ENCODE measurements around the gene DDB1.

Gene DDB1

DNA sequence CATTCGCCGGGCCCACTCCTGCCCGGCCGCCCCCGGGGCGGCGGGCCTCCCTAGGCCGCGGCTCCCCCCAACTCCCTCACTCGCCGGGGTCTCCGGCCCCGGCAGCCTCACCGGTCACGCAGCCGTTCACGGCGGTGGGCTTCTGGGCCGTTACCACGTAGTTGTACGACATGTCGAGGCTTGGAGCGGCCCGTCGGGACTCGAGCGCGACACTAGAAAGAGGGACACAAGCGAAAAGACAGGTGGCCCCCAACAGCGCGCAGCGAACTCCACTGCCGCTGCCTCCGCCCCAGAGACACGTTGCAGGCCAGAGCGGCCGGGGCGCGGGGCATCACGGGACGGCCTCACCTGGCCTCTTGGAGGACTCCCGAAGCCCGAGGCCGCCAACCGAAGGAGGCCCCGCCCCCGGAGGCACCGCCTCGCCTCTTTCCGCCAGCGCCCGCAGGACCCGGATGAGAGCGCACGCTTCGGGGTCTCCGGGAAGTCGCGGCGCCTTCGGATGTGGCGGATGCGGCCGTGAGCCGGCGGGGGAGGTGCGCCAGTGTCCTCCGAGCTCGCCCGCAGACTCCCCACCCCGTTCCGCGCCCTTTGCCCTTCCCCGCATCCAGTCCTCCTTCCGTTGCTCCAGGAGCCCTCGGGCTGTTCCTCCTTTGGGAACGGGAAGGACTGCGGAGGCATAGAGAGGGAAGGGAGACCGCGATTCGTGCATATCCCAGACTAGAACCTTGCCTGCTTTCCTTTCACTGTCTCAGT, at the start of gene DDB1, which contains the start of gene TKFC:
Gene DDB1 (minus strand): TSS at position 309 of the 753 bp plus-strand sequence. CDS start 137 bp downstream, at position 172.
Gene TKFC (plus strand): TSS at position 432 of the 753 bp plus-strand sequence. CDS start 1,501 bp downstream, outside the sequence.
- DNase-seq, result peak; percentile 95

- no peak for DNase-seq
Observed at GRCh38 chr11:61380884-61381283, 48.0 kb upstream of the DDB1 start.

GRCh38 chr11:61378713-61379313, 45.9 kb upstream of the DDB1 start:
- no peak for DNase-seq

GRCh38 chr11:61377461-61378160, 44.7 kb upstream of the DDB1 start:
- DNase-seq, result no peak

DNA sequence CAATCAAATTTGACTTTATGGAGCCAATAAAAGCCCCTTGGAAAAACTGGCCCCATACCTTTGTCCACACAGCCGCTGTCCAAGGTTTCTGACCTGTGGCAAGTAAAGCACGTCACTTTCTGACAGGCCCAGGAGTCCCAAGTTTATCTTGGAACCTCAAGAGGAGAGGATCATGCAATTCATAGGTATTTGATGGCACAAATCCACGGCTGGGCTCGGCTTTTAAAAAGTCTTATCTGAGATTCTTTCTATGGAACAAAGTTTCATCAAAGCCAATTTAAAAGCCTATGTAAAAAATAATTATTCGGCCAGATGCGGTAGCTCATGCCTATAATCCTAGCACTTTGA, 42.8 kb upstream of the DDB1 start:
- DNase-seq, result no peak

GRCh38 chr11:61372659-61373420, 39.9 kb upstream of the DDB1 start:
- no peak for DNase-seq

GRCh38 chr11:61370349-61371005, 37.6 kb upstream of the DDB1 start:
- DNase-seq, result no peak

DNA sequence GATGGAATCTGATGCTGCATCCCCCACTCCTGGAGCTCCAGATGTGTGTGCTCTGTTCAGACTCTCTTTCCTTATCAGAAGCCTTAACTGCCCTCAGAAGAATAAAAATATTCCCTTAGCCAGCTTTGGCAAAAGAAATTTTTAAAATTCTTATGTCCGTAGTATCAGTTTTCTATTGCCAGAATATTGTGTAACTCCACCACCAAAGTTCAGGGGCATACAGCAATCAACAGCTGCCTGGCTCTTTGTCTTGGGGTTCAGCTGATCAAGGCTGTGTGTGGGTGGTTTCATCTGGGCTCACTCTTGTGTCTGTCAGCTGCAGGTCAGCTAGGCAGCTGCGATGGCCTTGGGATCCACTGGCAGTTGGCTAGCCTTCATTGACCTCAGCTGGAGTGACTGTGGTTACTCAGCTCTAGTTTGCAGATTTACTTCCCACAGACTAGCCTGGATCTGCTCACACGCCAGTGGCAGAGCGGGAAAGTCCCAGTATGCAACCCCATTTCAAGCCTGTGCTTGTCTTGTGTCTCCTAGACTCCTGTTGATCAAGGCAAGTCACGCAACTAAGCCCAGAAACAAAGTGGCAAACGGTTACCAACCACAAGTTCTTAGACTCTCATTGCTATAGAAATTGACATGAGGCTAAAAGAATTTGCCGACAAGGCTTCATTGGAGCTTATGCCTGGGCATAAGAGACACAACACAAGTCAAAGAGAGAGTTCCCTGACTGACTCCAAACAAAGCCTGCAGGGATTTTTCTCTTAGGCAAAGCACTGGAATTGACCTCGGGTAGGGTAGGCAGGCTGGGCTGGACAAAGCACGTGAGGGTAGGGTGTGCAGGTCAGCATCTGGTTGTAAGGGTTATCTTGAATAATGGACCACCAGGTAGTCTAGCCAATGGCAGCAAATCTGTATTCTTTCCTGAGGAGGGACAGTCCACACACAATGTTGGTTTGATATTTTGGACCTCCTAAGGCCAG, 36.8 kb upstream of the DDB1 start:
- no peak for DNase-seq

- no peak for DNase-seq
Observed at GRCh38 chr11:61368646-61369045, 35.7 kb upstream of the DDB1 start.

DNA sequence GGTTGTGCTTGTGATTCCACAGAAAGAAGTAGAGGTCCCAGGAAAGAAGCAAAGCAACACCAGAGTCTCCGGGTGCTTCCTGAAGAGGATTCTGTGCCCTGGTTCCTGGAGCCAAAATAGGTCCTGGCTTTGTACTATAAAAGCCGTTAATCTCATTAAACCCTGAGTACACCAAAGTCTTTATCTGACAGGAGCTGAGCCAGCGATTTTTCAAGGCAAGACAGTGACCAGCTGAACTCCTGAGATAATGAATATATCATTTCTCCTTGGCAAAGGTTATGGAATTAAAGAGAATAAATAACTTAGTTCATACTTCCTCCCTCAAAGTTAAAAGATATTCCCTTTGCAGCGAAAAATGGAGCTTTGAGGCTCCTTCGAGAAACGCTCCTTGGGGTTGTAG, 34.5 kb upstream of the DDB1 start:
- no peak for DNase-seq

GRCh38 chr11:61364012-61364675, 31.2 kb upstream of the DDB1 start:
- no peak for DNase-seq

DNA sequence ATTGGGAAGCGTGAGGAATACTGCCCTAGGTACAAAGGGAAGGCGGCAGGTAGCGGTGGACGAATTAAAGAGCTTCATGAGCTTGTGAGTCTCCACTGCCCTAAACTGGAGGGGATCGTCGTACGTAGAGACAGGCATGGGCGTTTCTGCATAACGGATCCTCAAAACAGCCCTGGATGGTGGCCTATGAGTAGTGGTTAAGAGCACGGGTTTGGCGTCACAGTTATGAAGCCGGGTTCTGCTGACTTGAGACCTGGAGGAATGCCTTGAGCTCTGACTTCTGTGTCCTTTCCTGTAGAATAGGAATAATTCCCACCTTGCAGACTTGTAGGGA, 29.6 kb upstream of the DDB1 start:
- no peak for DNase-seq

DNA sequence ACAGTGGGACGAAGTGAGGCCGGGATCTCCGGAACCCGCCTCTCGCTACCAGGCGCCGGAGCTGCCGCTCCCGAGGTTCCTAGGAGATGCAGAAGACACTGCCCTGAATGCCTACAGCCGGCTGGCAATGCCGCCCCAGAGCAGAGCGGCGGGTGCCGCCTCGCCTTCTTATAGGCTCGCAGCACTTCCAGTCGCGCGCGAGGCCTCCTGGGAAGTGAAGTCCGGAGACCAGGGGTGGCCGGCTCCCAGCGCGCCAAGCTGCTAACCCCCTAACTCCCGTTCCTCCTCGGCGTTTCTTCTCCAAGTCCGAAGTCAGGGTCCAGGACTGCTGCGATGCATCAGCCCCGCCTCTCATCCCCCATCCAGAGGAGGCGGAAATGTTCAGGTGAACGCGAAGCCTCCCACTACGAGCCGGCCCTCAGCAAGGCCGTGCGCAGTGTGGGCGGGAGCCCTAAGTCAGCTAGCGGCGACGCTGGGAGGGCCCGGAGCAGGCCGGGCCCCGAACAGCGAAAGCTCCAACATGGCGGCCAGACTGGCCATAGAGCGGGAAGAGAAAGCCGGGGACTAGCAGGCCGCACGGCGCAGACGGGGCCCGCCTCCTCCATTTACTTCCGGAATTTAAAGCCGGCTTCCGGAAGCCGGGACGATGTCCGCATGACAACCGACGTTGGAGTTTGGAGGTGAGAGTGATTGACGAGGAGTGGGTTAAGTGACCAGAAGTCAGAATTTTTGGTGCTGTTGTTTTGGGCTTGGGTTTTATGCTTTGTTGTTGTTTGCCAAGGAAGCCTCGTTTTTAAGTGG, 29.0 kb upstream of the DDB1 start, which contains the start of the genes CYB561A3 and TMEM138:
Gene CYB561A3 (minus strand): TSS at position 142 of the 801 bp plus-strand sequence. CDS start 5,169 bp downstream, outside the sequence.
Gene TMEM138 (plus strand): TSS at position 634 of the 801 bp plus-strand sequence. CDS start 2,017 bp downstream, outside the sequence.
- peak; percentile 91 for DNase-seq

GRCh38 chr11:61361237-61361740, 28.4 kb upstream of the DDB1 start:
- no peak for DNase-seq

DNA sequence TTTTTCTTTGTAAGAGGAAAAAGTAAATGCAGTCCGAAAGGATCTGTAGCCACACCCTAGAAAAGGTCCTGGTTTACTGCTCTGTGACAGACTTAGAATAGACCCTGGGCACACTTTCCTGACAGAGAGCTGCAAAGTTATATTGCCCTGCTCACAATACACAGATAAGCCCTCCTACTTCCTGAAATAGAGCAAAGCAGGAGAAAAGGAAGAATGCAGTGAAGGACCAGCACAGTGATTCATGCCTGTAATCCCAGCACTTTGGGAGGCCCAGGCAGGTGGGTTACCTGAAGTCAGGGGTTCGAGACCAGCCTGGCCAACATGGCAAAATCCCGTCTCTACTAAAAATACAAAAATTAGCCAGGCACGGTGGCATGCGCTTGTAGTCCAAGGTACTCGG, 26.6 kb upstream of the DDB1 start:
- no peak for DNase-seq

DNA sequence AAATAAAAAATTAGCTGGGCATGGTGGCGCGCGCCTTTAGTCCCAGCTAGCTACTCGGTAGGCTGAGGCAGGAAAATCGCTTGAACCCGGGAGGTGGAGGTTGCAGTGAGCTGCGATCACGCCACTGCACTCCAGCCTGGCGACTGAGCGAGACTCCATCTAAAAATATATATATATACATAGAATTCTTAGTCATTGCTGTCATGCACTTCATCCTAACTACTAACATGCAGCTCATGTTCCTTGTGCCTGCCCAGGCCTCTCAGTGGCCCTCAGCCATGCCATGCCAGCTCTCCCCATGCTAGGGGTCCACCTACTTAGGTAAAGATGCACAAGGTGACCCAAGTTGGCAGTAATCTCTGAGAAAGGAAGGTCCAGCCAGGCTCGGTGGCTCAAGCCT, 25.7 kb upstream of the DDB1 start:
- no peak for DNase-seq

DNA sequence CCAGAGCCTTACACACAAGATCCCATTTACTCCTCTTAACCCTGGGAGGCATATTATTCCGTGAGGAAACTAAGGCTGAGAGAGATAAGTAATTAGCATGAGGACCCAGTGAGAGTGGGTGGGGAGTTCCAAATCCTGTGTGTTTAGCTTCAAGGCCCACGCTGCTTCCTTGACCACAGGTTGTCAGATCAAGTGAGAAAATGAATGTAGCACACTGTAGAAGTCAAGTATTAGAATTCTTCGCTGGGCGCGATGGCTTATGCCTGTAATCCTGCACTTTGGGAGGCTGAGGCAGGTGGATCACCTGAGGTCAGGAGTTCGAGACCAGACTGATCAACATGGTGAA, 25.0 kb upstream of the DDB1 start:
- no peak for DNase-seq

DNA sequence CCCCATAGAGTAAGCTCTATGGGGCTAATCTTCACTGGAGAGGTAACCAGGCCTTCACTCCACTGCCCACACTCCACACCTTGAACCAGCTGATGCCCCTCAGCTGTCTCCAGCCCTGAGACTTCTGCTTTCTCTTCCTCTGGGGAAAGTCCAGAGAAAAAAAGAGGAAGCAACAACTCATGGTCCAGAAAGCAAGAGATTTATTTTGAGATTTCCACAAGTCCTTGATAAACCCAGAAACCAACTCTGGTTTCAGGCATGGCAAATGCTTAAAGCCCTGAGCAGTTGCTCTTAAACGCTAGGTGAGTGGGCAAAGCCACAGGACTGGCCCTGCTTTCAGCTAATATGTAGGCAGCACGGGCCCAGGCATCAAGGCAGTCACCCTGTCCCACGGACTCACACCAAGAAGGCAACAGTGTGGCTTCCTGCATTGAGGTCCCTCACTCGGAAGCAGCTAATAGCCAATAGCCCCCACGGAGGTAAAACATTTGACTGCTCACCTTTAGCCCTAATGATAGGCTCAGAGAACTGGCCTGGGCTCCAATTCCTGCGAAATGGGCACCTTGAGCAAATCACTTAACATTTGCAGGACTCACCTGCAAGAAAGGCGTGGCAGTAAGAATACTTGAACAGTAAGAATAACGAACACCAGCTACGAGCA, 24.5 kb upstream of the DDB1 start:
- no peak for DNase-seq

DNA sequence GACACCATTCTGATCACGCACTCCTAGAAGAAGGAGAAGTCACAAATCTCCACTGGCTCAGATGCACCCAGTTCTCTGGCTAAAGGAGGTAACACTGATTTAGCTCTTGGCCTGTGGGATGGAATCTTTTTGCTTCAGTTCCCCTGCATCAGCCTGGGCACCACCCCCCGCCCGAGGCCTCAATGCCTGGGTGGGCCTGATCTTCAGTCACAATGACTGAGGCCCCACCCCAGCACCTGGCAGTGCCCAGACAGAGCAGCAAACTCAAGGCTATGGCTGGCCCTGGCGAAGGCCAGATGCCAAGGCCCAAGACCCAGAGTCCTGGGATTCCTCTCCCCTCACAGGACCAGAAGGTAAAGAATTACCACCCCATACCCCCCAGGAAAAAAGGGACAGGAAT, 23.8 kb upstream of the DDB1 start:
- no peak for DNase-seq

Data from NCI-H2171 (cell line).